CD14-positive monocyte (primary cell): ENCODE data around the gene HOXC11. TPM values are rescaled to one million over a fixed set of nuclear protein-coding genes. Genes with fewer than 3 reads are reported as not detected.
A peak's percentile ranks its signal among the peaks of the same experiment; 100 is the strongest.

ENCODE experiments used
- DNase-seq, 3 donors: peaks; one replicate each; pipeline ENCODE4 v3.0.0-alpha.2; 2011 to 2022
- H2AFZ ChIP-seq: 2 replicates; pipeline ENCODE4 v1.6.0; 2012; ENCODE audit warnings: mild to moderate bottlenecking, low read depth, low read length, inconsistent platforms; ENCODE audit not compliant: insufficient read depth, poor library complexity, severe bottlenecking
- H3K27ac ChIP-seq, 2 donors: 1 replicate in 1 of 2; 2 replicates in 1 of 2; pipeline ENCODE4 v1.5.1; 2012 to 2013; ENCODE audit warnings: low read length in 2 of 2, control low read depth in 1 of 2, inconsistent platforms in 1 of 2, low read depth in 1 of 2, mild to moderate bottlenecking in 1 of 2
- H3K27me3 ChIP-seq, 2 donors: one replicate each; pipeline versions ENCODE4 v1.6.0 to v1.6.1; 2011 to 2013; ENCODE audit warnings: low read length in 2 of 2; ENCODE audit not compliant: control insufficient read depth in 2 of 2, insufficient read depth in 2 of 2
- H3K36me3 ChIP-seq, 2 donors: replicated peaks in 1 of 2; 1 replicate in 1 of 2; 2 replicates in 1 of 2; pipeline versions ENCODE4 v1.5.1 to v1.6.1; 2012 to 2013; ENCODE audit warnings: low read length in 2 of 2, control low read depth in 1 of 2, inconsistent platforms in 1 of 2, mild to moderate bottlenecking in 1 of 2; ENCODE audit not compliant: insufficient read depth in 2 of 2, control insufficient read depth in 1 of 2
- H3K4me1 ChIP-seq, 2 donors: 1 replicate in 1 of 2; 2 replicates in 1 of 2; pipeline versions ENCODE4 v1.5.1 to v1.6.1; 2012 to 2013; ENCODE audit warnings: low read length in 2 of 2, control low read depth in 1 of 2, inconsistent platforms in 1 of 2, mild to moderate bottlenecking in 1 of 2, moderate library complexity in 1 of 2; ENCODE audit not compliant: insufficient read depth in 2 of 2, control insufficient read depth in 1 of 2
- H3K4me2 ChIP-seq: replicated peaks from 2 replicates; pipeline ENCODE3; 2012; ENCODE audit warnings: low read length, moderate library complexity, mild to moderate bottlenecking; ENCODE audit not compliant: poor library complexity, severe bottlenecking; ENCODE audit errors: extremely low read depth
- H3K4me3 ChIP-seq, 3 experiments: fragments of 200-600 bp in 1 of 3; sonication (generic) in 1 of 3; replicated peaks in 1 of 3; 1 replicate in 2 of 3; 2 replicates in 1 of 3; pipeline ENCODE4 v1.5.1; 2011 to 2013; ENCODE audit warnings: low read length in 3 of 3, mild to moderate bottlenecking in 3 of 3, control low read depth in 2 of 3, low read depth in 2 of 3, inconsistent platforms in 1 of 3, moderate library complexity in 1 of 3
- H3K79me2 ChIP-seq: 2 replicates; pipeline ENCODE4 v1.6.0; 2012; ENCODE audit warnings: mild to moderate bottlenecking, control low read depth, inconsistent platforms, low read length, moderate library complexity; ENCODE audit not compliant: insufficient read depth
- H3K9ac ChIP-seq: 2 replicates; pipeline ENCODE4 v1.6.0; 2017; ENCODE audit warnings: low read length, mild to moderate bottlenecking; ENCODE audit not compliant: insufficient read depth, poor library complexity, severe bottlenecking
- H3K9me3 ChIP-seq, 2 donors: replicated peaks in 1 of 2; 1 replicate in 1 of 2; 2 replicates in 1 of 2; pipeline versions ENCODE4 v1.5.1 to v1.6.1; 2012 to 2013; ENCODE audit warnings: low read length in 2 of 2, control low read depth in 1 of 2; ENCODE audit not compliant: control insufficient read depth in 1 of 2, insufficient read depth in 1 of 2
- H4K20me1 ChIP-seq: 2 replicates; pipeline ENCODE4 v1.6.0; 2012; ENCODE audit warnings: mild to moderate bottlenecking, low read length, control low read depth, moderate library complexity; ENCODE audit not compliant: insufficient read depth
- H3K27ac Mint-ChIP-seq, 7 donors: one replicate each; pipeline ENCODE4 v1.8.0; 2020; ENCODE audit warnings: mild to moderate bottlenecking in 7 of 7, mixed read lengths in 7 of 7, moderate library complexity in 6 of 7, inconsistent platforms in 2 of 7
- H3K27me3 Mint-ChIP-seq, 3 donors: one replicate each; pipeline ENCODE4 v1.8.0; 2021 to 2022; ENCODE audit warnings: low read depth in 3 of 3, mild to moderate bottlenecking in 3 of 3, mixed read lengths in 3 of 3, moderate library complexity in 3 of 3, inconsistent platforms in 1 of 3
- H3K36me3 Mint-ChIP-seq, 2 donors: one replicate each; pipeline ENCODE4 v1.8.0; 2020; ENCODE audit warnings: mixed read lengths in 2 of 2, inconsistent platforms in 1 of 2, mild to moderate bottlenecking in 1 of 2
- H3K4me1 Mint-ChIP-seq: one replicate; pipeline ENCODE4 v1.8.0; 2020; ENCODE audit warnings: mild to moderate bottlenecking, mixed read lengths
- H3K4me3 Mint-ChIP-seq, 2 donors: one replicate each; pipeline ENCODE4 v1.8.0; 2020; ENCODE audit warnings: mild to moderate bottlenecking in 2 of 2, mixed read lengths in 2 of 2, moderate library complexity in 1 of 2
- H3K9me3 Mint-ChIP-seq, 7 donors: one replicate each; pipeline ENCODE4 v1.8.0; 2020 to 2022; ENCODE audit warnings: mixed read lengths in 7 of 7, mild to moderate bottlenecking in 6 of 7, moderate library complexity in 6 of 7, inconsistent platforms in 2 of 7
- CTCF ChIP-seq: fragments of 200-600 bp; IDR thresholded peaks from one replicate; pipeline ENCODE4 v1.8.0; 2022; ENCODE audit warnings: antibody characterized with exemption, mild to moderate bottlenecking
- WGBS: methylation state at CpG from one replicate; pipeline ENCODE4 v1.1.5; 2013; ENCODE audit warnings: missing lambda C conversion rate; ENCODE audit not compliant: insufficient coverage; 5-methylcytosine and 5-hydroxymethylcytosine counted together
- intact Hi-C, 2 donors: fragments of 100-400 bp; cut with micrococcal nuclease; formaldehyde crosslinking; loops; one replicate each; pipeline versions ENCODE4 v1.15.0 to v1.15.1; 2023
- polyA plus RNA-seq, 3 donors: library from polyadenylated mRNA; depleted of rRNA in 1 of 3; unstranded in 2 of 3; stranded (reverse) in 1 of 3; fragments of 300-500 nt in 2 of 3; fragments of >200 nt in 1 of 3; fragmentation: Illumina TruSeq in 2 of 3; gene quantifications; 1 replicate in 2 of 3; 2 replicates in 1 of 3; pipeline ENCODE4 v1.2.3, GENCODE V29; 2012 to 2021

HOXC11 gene
- polyA plus RNA-seq, 3 donors = not detected

- no peak overlapping the region for H3K4me3 ChIP-seq
- H3K27me3 ChIP-seq = peaks cover 98 to 100% of the 10 kb centered on the region in 2 donors
- intact Hi-C loops = no loop called here
- H3K4me2 ChIP-seq = no peak overlapping the region
- H3K36me3 ChIP-seq = no peaks in the 10 kb centered on the region
- 5% methylated on average over 18 of the region's 18 CpGs for WGBS
- peaks cover 31% of the 10 kb centered on the region for H3K4me1 Mint-ChIP-seq
- H3K4me1 ChIP-seq = no peaks in the 10 kb centered on the region
- peaks cover 7 to 82% of the 10 kb centered on the region in 2 donors for H3K9me3 ChIP-seq
- H2AFZ ChIP-seq = no peak overlapping the region
- H4K20me1 ChIP-seq = no peaks in the 10 kb centered on the region
- peak overlapping the region in 1 of 2 donors; percentile 85 for H3K4me3 Mint-ChIP-seq
- peaks cover 4 to 20% of the 10 kb centered on the region in 2 donors for H3K36me3 Mint-ChIP-seq
- no peak overlapping the region for H3K27ac Mint-ChIP-seq
- H3K27ac ChIP-seq = no peak overlapping the region
- H3K27me3 Mint-ChIP-seq = peaks cover 98 to 99% (median 98%) of the 10 kb centered on the region in 3 donors
- DNase-seq = no peak
- H3K9ac ChIP-seq = no peak overlapping the region
- TF ChIP-seq CTCF = no peak
- peaks cover 3 to 62% (median 32%) of the 10 kb centered on the region in 7 donors for H3K9me3 Mint-ChIP-seq
- H3K79me2 ChIP-seq = no peaks in the 10 kb centered on the region
Observed at GRCh38 chr12:53965281-53966084, 7.4 kb upstream of the HOXC11 start.

GRCh38 chr12:53966085-53966384, 6.9 kb upstream of the HOXC11 start:
- intact Hi-C loops = no loop called here
- Histone ChIP-seq H4K20me1 (no peaks in the 10 kb centered on the region), H2AFZ (no peak overlapping the region), H3K9ac (no peak overlapping the region), H3K79me2 (no peaks in the 10 kb centered on the region), H3K9me3 (peaks cover 7 to 81% of the 10 kb centered on the region in 2 donors), H3K27ac (no peak overlapping the region), H3K4me2 (no peak overlapping the region), H3K4me3 (no peak overlapping the region), H3K27me3 (peaks cover 99 to 100% of the 10 kb centered on the region in 2 donors), H3K4me1 (no peaks in the 10 kb centered on the region), H3K36me3 (no peaks in the 10 kb centered on the region)
- Mint-ChIP-seq H3K27me3 (peaks cover 98 to 99% (median 98%) of the 10 kb centered on the region in 3 donors), H3K9me3 (peaks cover 3 to 60% (median 36%) of the 10 kb centered on the region in 7 donors), H3K4me3 (peak overlapping the region in 1 of 2 donors; percentile 85), H3K4me1 (peaks cover 30% of the 10 kb centered on the region), H3K36me3 (peaks cover 4 to 19% of the 10 kb centered on the region in 2 donors), H3K27ac (peak overlapping the region in 1 of 7 donors; percentile 28)
- 6% methylated on average over 12 of the region's 15 CpGs for WGBS
- no peak for TF ChIP-seq CTCF
- no peak for DNase-seq
